Endodermal cell (in vitro differentiated cells): ENCODE results near the gene ETFA. TPM values are rescaled to one million over a fixed set of nuclear protein-coding genes. Genes with fewer than 3 reads are reported as not detected.

Experiments
- DNase-seq: peaks from one replicate; pipeline ENCODE4 v3.0.0-alpha.2; 2017
- H3K27ac ChIP-seq: 2 replicates; pipeline ENCODE4 v1.5.1; 2013; ENCODE audit warnings: mild to moderate bottlenecking, low read depth, low read length, moderate library complexity
- H3K27me3 ChIP-seq: 2 replicates; pipeline ENCODE4 v1.6.1; 2013; ENCODE audit warnings: mild to moderate bottlenecking, low read length, moderate library complexity; ENCODE audit not compliant: insufficient read depth, control insufficient read depth, poor library complexity, severe bottlenecking
- H3K36me3 ChIP-seq: 2 replicates; pipeline ENCODE4 v1.7.0; 2013; ENCODE audit warnings: mild to moderate bottlenecking, low read length, moderate library complexity; ENCODE audit not compliant: control insufficient read depth, insufficient read depth
- H3K4me1 ChIP-seq: one replicate; pipeline ENCODE4 v1.7.0; 2013; ENCODE audit warnings: low read length; ENCODE audit not compliant: control insufficient read depth, insufficient read depth
- H3K4me3 ChIP-seq: 2 replicates; pipeline ENCODE4 v1.5.1; 2013; ENCODE audit warnings: mild to moderate bottlenecking, low read length, moderate library complexity
- H3K9ac ChIP-seq: 2 replicates; pipeline ENCODE4 v1.6.1; 2013; ENCODE audit warnings: mild to moderate bottlenecking, low read length, moderate library complexity; ENCODE audit not compliant: poor library complexity, severe bottlenecking; ENCODE audit errors: extremely low read depth
- H3K9me3 ChIP-seq: 2 replicates; pipeline ENCODE4 v1.6.1; 2013; ENCODE audit warnings: mild to moderate bottlenecking, low read length, moderate library complexity; ENCODE audit not compliant: control insufficient read depth
- H3K27ac Mint-ChIP-seq: 2 replicates; pipeline ENCODE4 v1.8.0; 2020; ENCODE audit warnings: mixed read lengths
- H3K27me3 Mint-ChIP-seq: 2 replicates; pipeline ENCODE4 v1.8.0; 2021; ENCODE audit warnings: mild to moderate bottlenecking, mixed read lengths; ENCODE audit not compliant: insufficient read depth
- H3K36me3 Mint-ChIP-seq: 2 replicates; pipeline ENCODE4 v1.8.0; 2020; ENCODE audit warnings: low read depth, mixed read lengths
- H3K4me1 Mint-ChIP-seq: 2 replicates; pipeline ENCODE4 v1.8.0; 2020; ENCODE audit warnings: mixed read lengths
- H3K4me3 Mint-ChIP-seq: 2 replicates; pipeline ENCODE4 v1.8.0; 2020; ENCODE audit warnings: mild to moderate bottlenecking, moderate library complexity, mixed read lengths
- H3K9me3 Mint-ChIP-seq: 2 replicates; pipeline ENCODE4 v1.8.0; 2020; ENCODE audit warnings: mild to moderate bottlenecking, mixed read lengths
- WGBS, 2 experiments: methylation state at CpG; one replicate each; pipeline versions ENCODE4 v1.1.5 to v1.1.7; 2013; ENCODE audit warnings: missing lambda C conversion rate in 2 of 2, mixed read lengths in 1 of 2; ENCODE audit not compliant: insufficient coverage in 1 of 2, insufficient read length in 1 of 2; 5-methylcytosine and 5-hydroxymethylcytosine counted together
- total RNA-seq, 2 donors: library from RNA; stranded (reverse); fragmentation: NEBNext Ultra II Directional in 1 of 2; extraction: Animal tissue kit (Norgen Biotek cat#: 25700) in 1 of 2; gene quantifications; 2 replicates in 1 of 2; 3 replicates in 1 of 2; pipeline ENCODE4 v1.2.1, GENCODE V29; 2021
- TF ChIP-seq, protein P1 (sequence below): fragments of 200-600 bp; sonication (generic); conservative IDR thresholded peaks from 2 replicates; pipeline ENCODE4 v1.5.0; 2021; ENCODE audit warnings: antibody characterized with exemption, mild to moderate bottlenecking

ETFA gene
- total RNA-seq, 2 donors from 2014 or later: 142 to 157 TPM

DNA sequence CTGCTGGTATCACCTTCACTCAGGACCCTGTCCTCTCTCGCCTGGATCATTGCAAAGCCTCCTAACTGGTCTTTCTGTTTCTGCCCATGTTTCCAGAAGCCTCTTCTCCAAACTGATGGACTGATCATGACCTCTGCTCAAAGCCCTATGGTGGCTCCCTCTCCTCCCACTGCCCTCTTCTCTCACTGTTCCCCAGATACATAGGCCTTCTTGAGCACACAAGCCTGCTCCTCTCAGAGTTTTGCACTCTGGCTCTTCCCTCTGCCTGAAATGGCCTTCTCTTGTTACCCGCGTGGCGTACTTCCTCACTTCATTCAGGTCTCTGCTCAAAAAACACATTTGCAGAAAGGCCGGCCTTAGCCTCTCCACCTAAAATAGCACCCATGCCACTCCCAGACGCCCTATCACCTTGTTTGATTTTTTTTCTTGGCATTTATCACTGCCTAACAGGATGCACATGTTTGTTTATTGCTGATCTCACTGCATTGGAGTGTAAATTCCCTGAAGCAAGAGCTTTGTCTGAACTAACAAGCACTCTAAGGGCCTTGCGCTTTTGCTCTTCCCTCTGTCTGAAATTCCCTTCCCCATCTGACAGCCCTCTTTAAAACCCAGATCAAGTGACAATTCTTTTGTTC is 1.4 kb upstream of the ETFA start:
- no peak for DNase-seq
- H3K4me3 ChIP-seq: no peak overlapping the region
- Mint-ChIP-seq H3K4me1 (peaks cover 30% of the 10 kb centered on the region), H3K27me3 (peaks cover 8% of the 10 kb centered on the region), H3K36me3 (peaks cover 6% of the 10 kb centered on the region), H3K27ac (peak overlapping the region; percentile 2), H3K9me3 (peaks cover 2% of the 10 kb centered on the region), H3K4me3 (no peak overlapping the region)
- no peak overlapping the region for H3K27ac ChIP-seq
- 84 to 87% methylated on average over 7 of the region's 7 CpGs for WGBS, 2 experiments
- H3K36me3 ChIP-seq: peaks cover 4% of the 10 kb centered on the region
- H3K27me3 ChIP-seq: no peaks in the 10 kb centered on the region
- TF ChIP-seq, protein P1, sequence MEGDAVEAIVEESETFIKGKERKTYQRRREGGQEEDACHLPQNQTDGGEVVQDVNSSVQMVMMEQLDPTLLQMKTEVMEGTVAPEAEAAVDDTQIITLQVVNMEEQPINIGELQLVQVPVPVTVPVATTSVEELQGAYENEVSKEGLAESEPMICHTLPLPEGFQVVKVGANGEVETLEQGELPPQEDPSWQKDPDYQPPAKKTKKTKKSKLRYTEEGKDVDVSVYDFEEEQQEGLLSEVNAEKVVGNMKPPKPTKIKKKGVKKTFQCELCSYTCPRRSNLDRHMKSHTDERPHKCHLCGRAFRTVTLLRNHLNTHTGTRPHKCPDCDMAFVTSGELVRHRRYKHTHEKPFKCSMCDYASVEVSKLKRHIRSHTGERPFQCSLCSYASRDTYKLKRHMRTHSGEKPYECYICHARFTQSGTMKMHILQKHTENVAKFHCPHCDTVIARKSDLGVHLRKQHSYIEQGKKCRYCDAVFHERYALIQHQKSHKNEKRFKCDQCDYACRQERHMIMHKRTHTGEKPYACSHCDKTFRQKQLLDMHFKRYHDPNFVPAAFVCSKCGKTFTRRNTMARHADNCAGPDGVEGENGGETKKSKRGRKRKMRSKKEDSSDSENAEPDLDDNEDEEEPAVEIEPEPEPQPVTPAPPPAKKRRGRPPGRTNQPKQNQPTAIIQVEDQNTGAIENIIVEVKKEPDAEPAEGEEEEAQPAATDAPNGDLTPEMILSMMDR: no peak
- H3K9ac ChIP-seq: no peak overlapping the region
- H3K4me1 ChIP-seq: no peaks in the 10 kb centered on the region
- no peaks in the 10 kb centered on the region for H3K9me3 ChIP-seq

DNA sequence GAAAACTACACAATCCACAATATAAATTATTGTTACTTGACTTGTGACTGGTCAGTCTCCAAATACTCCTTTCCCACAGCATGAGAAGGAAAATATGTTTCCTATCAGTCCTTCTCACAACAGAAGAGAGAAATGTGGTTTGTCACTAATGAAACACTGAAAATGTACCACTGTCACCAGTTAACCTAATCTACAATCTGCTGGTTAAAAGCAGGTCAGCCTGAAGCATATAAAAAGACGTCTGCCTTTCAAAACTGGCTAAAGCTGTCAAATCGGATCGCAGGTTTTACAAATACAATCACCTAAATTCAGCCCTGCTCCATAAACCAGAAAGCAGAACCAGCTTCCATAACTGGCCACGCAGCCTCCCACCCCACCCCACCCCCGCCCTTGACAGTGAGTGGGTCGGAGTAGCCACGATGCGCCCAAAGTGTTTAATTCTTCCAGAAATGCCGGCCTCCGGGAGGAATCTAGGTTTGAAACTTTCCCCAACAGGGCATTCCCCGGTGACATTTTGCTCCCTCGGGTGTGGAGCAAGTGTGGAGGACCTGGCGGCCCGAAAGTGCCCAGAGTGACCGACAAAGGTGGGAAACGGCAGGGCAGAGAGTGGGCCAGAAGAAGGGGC is 682 bp downstream of the ETFA start:
- Histone ChIP-seq H3K9me3 (no peaks in the 10 kb centered on the region), H3K9ac (peak overlapping the region; percentile 90), H3K27me3 (no peaks in the 10 kb centered on the region), H3K4me1 (no peaks in the 10 kb centered on the region), H3K27ac (peak overlapping the region; percentile 49), H3K4me3 (peak overlapping the region; percentile 93), H3K36me3 (peaks cover 4% of the 10 kb centered on the region)
- Mint-ChIP-seq H3K27me3 (peaks cover 6% of the 10 kb centered on the region), H3K27ac (peak overlapping the region; percentile 95), H3K4me1 (peaks cover 30% of the 10 kb centered on the region), H3K36me3 (peaks cover 9% of the 10 kb centered on the region), H3K9me3 (peaks cover 2% of the 10 kb centered on the region), H3K4me3 (peak overlapping the region; percentile 83)
- TF ChIP-seq, protein P1: no peak
- no peak for DNase-seq
- WGBS, 2 experiments: 8 to 10% methylated on average over 5 to 16 of the region's 16 CpGs

DNA sequence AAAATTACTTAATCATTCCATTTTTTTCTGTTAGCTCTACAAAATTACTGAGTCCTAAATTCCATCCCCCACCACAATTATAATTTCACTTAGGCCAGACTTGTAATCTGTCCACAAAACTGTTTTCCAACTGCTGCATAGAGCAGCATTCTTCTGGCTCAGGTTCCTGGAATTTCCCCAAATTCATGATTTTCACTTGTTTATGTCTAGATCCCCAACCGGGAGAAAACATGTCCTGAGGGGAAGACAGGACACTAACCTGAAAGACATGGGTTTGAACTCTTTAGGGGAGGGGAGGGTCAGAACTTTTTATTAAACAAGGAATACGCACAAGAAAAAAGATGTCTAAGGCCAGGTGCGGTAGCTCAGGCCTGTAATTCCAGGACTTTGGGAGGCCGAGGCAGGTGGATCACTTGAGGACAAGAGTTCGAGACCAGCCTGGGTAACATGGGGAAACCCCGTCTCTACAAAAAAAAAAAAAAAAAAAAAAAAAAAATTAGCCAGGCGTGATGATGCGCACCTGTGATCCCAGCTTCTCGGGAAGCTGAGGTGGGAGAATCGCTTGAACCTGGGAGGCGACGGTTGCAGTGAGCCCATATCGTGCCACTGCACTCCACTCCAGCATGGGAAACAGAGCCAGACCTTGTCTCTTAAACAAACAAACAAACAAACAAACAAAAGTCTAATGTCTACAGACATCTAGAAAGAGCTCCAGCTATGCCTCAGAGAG is 1.5 kb downstream of the ETFA start:
- peak overlapping the region; percentile 83 for H3K4me3 Mint-ChIP-seq
- peak overlapping the region; percentile 93 for H3K4me3 ChIP-seq
- peaks cover 4% of the 10 kb centered on the region for H3K36me3 ChIP-seq
- no peaks in the 10 kb centered on the region for H3K4me1 ChIP-seq
- peaks cover 13% of the 10 kb centered on the region for H3K36me3 Mint-ChIP-seq
- no peak overlapping the region for H3K9ac ChIP-seq
- H3K9me3 Mint-ChIP-seq: peaks cover 6% of the 10 kb centered on the region
- peaks cover 33% of the 10 kb centered on the region for H3K4me1 Mint-ChIP-seq
- TF ChIP-seq, protein P1: no peak
- H3K27me3 ChIP-seq: no peaks in the 10 kb centered on the region
- no peak for DNase-seq
- H3K27ac Mint-ChIP-seq: peak overlapping the region; percentile 87
- 91 to 93% methylated on average over 7 to 12 of the region's 13 CpGs for WGBS, 2 experiments
- H3K27ac ChIP-seq: no peak overlapping the region
- H3K9me3 ChIP-seq: no peaks in the 10 kb centered on the region
- no peaks in the 10 kb centered on the region for H3K27me3 Mint-ChIP-seq
